GM13976 (cell line): ENCODE results near the gene EXOC4.
"Not testable (repeated sequence)": the region's sequence is repeated elsewhere in the genome, so short reads cannot be mapped to it uniquely, and the experiment has no call there.

Source experiments
- DNase-seq: peaks from one replicate; pipeline ENCODE4 v3.0.0; 2012; ENCODE audit warnings: low spot score
- in situ Hi-C: fragments of 300-500 bp; cut with MboI; formaldehyde crosslinking; loops from one replicate; pipeline ENCODE4 v1.12.0; 2022; ENCODE audit warnings: low sequenced_read_pairs, mixed read lengths, inconsistent platforms; ENCODE audit not compliant: unreplicated experiment
- TF ChIP-seq, protein P1 (sequence below): IDR thresholded peaks from 2 replicates; pipeline ENCODE4 v1.5.1; 2012; ENCODE audit warnings: borderline replicate concordance, mild to moderate bottlenecking; ENCODE audit not compliant: insufficient read depth; ENCODE audit errors: extremely low read depth, missing control alignments, control extremely low read depth

Gene EXOC4

GRCh38 chr7:133252858-133253518 lies at the start of gene EXOC4:
Gene EXOC4 (plus strand): TSS chr7:133253078.
- TF ChIP-seq, protein P1, sequence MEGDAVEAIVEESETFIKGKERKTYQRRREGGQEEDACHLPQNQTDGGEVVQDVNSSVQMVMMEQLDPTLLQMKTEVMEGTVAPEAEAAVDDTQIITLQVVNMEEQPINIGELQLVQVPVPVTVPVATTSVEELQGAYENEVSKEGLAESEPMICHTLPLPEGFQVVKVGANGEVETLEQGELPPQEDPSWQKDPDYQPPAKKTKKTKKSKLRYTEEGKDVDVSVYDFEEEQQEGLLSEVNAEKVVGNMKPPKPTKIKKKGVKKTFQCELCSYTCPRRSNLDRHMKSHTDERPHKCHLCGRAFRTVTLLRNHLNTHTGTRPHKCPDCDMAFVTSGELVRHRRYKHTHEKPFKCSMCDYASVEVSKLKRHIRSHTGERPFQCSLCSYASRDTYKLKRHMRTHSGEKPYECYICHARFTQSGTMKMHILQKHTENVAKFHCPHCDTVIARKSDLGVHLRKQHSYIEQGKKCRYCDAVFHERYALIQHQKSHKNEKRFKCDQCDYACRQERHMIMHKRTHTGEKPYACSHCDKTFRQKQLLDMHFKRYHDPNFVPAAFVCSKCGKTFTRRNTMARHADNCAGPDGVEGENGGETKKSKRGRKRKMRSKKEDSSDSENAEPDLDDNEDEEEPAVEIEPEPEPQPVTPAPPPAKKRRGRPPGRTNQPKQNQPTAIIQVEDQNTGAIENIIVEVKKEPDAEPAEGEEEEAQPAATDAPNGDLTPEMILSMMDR, result no peak
- peak; percentile 90 for DNase-seq
- in situ Hi-C loops, result no loop called here

DNA sequence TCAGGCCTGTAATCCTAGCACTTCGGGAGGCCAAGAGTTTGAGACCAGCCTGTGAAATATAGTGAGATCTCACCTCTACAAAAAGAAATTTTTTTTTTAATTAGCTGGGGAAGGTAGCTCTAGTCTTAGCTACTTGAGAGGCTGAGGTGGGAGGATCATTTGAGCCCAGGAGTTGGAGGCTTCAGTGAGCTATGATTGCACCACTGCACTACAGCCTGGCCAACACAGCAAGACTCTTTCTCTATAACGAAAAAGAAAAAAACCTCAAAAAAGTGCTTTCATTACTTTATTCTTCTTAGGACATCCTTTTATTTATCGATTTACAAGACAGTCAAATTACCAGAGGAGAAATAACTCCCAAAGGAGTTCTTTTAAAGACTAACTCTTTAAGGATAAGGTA lies 49.4 kb upstream of the EXOC4 start:
- DNase-seq, result no peak
- TF ChIP-seq, protein P1, result no peak
- in situ Hi-C loops, result no loop called here

- in situ Hi-C loops, result no loop called here
- peak; percentile 36 for DNase-seq
- TF ChIP-seq, protein P1, result no peak
These were observed 45.2 kb upstream of the EXOC4 start for GRCh38 chr7:133207687-133208086.

DNA sequence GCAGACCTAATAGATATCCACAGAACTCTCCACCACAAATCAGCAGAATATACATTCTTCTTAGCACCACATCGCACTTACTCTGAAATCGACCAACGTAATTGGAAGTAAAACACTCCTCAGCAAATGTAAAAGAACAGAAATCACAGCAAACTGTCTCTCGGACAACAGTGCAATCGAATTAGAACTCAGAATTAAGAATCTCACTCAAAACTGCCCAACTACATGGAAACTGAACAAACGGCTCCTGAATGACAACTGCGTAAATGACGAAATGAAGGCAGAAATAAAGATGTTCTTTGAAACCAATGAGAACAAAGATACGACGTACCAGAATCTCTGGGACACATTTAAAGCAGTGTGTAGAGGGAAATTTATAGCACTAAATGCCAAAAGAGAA lies 42.1 kb upstream of the EXOC4 start:
- DNase-seq, in situ Hi-C loops: not testable (repeated sequence)

- in situ Hi-C loops, DNase-seq: not testable (repeated sequence)
These were observed 39.1 kb upstream of the EXOC4 start for GRCh38 chr7:133213772-133214171.

DNA sequence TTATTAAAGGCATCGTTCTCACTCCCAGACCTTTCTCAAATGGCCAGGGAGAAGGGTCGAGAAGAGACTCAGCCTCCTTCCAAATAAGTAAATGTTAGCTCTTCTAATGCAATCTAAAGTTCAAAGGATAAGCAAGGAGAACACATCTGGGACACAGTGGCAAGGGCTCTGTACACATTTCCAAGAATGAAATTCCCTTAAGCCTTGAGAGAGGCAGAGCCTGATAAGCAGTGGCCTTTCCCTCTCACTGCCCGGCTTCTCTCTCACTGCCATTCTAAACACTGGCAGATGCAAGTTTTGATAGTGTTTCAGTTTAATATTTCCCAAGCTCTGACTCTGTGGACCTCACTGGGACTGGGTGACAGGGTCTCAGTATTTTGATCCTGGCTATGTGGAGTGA lies 35.1 kb upstream of the EXOC4 start:
- TF ChIP-seq, protein P1, result no peak
- in situ Hi-C loops, result no loop called here
- DNase-seq, result no peak

- in situ Hi-C loops, result no loop called here
- TF ChIP-seq, protein P1, result peak; percentile 37
- peak; percentile 50 for DNase-seq
These were observed 22.2 kb upstream of the EXOC4 start for GRCh38 chr7:133230591-133231194.
